Prostate gland (tissue), 2 donors: Measurements from ENCODE around the gene TMC8. TPM values are rescaled to one million over a fixed set of nuclear protein-coding genes. Genes with fewer than 3 reads are reported as not detected.

Source experiments
- DNase-seq: peaks from one replicate; pipeline ENCODE4 v3.0.0-alpha.2; 2019; ENCODE audit warnings: low spot score
- H3K27ac ChIP-seq, 2 donors: fragments of 200-600 bp; sonication (generic); 2 replicates each; pipeline ENCODE4 v1.5.1; 2017 to 2019
- H3K27me3 ChIP-seq: fragments of 200-600 bp; sonication (generic); replicated peaks from 2 replicates; pipeline ENCODE4 v1.5.1; 2019; ENCODE audit not compliant: insufficient read depth
- H3K36me3 ChIP-seq, 2 donors: fragments of 200-600 bp; sonication (generic); 1 replicate in 1 of 2; 2 replicates in 1 of 2; pipeline versions ENCODE4 v1.5.1 to v1.8.1; 2017 to 2019
- H3K4me1 ChIP-seq: fragments of 200-600 bp; sonication (generic); replicated peaks from 2 replicates; pipeline ENCODE4 v1.5.1; 2019
- H3K4me3 ChIP-seq, 2 donors: fragments of 200-600 bp; sonication (generic); 2 replicates each; pipeline ENCODE4 v1.5.1; 2017 to 2019
- H3K9me3 ChIP-seq: fragments of 200-600 bp; sonication (generic); 2 replicates; pipeline ENCODE4 v1.5.1; 2017
- CTCF ChIP-seq, 4 experiments: fragments of 200-600 bp in 2 of 4; fragments of 450-650 bp in 2 of 4; sonication (generic) in 2 of 4; IDR thresholded peaks; 1 replicate in 3 of 4; 2 replicates in 1 of 4; pipeline ENCODE4 v1.5.1; 2016 to 2019; ENCODE audit warnings: antibody characterized with exemption in 4 of 4, mild to moderate bottlenecking in 2 of 4, moderate library complexity in 2 of 4
- POLR2A ChIP-seq: fragments of 450-650 bp; IDR thresholded peaks from one replicate; pipeline ENCODE4 v1.6.1; 2016; ENCODE audit warnings: antibody characterized with exemption, mild to moderate bottlenecking
- POLR2AphosphoS5 ChIP-seq: sonication (generic); formaldehyde crosslinking; IDR thresholded peaks from one replicate; pipeline ENCODE4 v1.6.1; 2017; ENCODE audit warnings: antibody characterized with exemption
- WGBS: methylation state at CpG from one replicate; pipeline ENCODE4 v1.1.5; 2018; 5-methylcytosine and 5-hydroxymethylcytosine counted together
- intact Hi-C: fragments of 100-400 bp; cut with DNase I; formaldehyde crosslinking; loops from one replicate; pipeline ENCODE4 v1.14.2; 2022
- total RNA-seq, 2 donors: library from RNA; depleted of rRNA; stranded (reverse); fragments of >200 nt; gene quantifications; one replicate each; pipeline ENCODE4 v1.1.0, GENCODE V29; 2016

The TMC8 gene
- total RNA-seq, 2 donors from 2014 or later: 1.2 to 3.3 TPM

GRCh38 chr17:78125976-78126894 is 4.3 kb upstream of the TMC8 start:
- 84% methylated on average over 14 of the region's 25 CpGs for WGBS
- DNase-seq: no peak
- Histone ChIP-seq H3K4me3 (no peak overlapping the region), H3K27ac (peak overlapping the region in 1 of 2 donors; percentile 90), H3K4me1 (peaks cover 12% of the 10 kb centered on the region), H3K9me3 (no peaks in the 10 kb centered on the region), H3K36me3 (no peaks in the 10 kb centered on the region), H3K27me3 (no peaks in the 10 kb centered on the region)
- intact Hi-C loops: no loop called here
- TF ChIP-seq POLR2AphosphoS5 (no peak), CTCF (IDR thresholded peaks at IDR 0.05) (no peak), POLR2A (no peak)

- Histone ChIP-seq H3K4me3 (no peak overlapping the region), H3K27me3 (no peaks in the 10 kb centered on the region), H3K4me1 (peaks cover 12% of the 10 kb centered on the region), H3K36me3 (no peaks in the 10 kb centered on the region), H3K27ac (peak overlapping the region in 1 of 2 donors; percentile 90), H3K9me3 (no peaks in the 10 kb centered on the region)
- 78% methylated on average over 6 of the region's 6 CpGs for WGBS
- DNase-seq: no peak
- intact Hi-C loops: no loop called here
- TF ChIP-seq POLR2AphosphoS5: no peak
- no peak for TF ChIP-seq CTCF (IDR thresholded peaks at IDR 0.05)
- TF ChIP-seq POLR2A: no peak
These were observed 3.7 kb upstream of the TMC8 start for GRCh38 chr17:78126895-78127238.

DNA sequence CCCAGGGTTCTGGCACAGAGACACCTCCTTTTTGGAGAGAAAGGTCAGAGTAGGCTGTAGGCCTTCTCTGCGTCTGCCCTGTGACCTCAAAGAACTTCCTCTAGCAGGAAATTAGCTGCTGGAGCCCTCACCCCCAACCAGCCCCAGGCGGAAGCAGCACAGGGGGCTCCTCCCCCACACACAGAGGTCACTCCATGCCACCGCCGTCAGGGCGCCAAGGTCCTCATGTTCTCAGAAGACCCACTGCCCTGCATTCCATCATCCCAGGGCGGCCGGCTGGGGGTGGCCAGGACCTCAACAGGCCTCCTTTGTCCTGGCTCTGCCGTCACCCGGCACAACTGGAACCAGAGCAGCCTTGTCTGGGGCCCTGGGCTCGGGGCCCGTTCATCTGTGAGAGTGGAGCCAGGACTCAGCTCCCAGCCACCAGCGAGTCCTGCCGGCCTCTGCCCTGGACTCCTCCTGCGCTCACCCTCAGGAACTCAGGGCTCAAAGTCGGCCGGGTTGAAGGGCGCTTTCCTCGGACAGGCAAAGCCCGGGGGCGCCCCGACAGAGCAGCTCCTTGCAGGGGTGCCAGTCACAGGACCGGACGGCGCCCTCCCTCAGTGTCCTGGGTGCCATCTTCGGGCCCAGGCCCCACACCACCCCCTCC is 3.2 kb upstream of the TMC8 start:
- peaks cover 12% of the 10 kb centered on the region for H3K4me1 ChIP-seq
- intact Hi-C loops: no loop called here
- TF ChIP-seq CTCF (IDR thresholded peaks at IDR 0.05) (no peak), POLR2A (no peak), POLR2AphosphoS5 (no peak)

DNA sequence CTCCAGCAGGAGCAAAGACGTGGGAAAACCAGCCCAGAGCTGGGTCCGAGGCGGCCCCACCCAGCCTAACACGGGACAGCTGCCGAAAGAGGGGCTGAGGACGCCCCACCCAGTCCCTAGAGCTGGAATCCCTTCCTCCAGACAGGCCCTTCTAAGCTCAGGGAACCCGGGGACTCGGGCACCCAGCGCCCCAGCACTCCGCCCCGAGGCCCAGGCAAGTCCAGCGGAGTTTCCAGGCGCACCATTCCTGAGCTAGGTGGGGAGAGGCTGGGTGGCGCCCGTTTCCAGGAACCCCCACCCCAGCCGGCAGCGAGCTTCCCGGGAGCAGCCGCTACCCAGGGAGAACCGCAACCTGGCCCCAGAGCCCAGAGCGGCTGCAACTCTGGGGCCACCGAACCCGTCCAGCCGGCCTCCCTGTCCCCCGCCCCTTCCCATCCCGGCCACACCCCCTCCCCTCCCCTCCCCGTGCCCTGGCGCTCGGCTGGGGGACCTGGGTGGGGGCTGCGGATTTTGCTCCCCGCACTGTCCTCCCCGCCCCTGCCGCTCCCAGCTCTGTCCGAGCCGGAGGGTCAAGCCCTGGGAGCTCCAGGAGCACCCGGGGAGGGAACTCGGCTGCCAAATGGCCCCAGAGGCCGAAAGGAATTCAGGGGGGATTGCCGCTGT is 2.6 kb upstream of the TMC8 start:
- peak; percentile 70 for DNase-seq
- H3K9me3 ChIP-seq: no peaks in the 10 kb centered on the region
- H3K27me3 ChIP-seq: no peaks in the 10 kb centered on the region
- intact Hi-C loops: no loop called here
- WGBS: 9% methylated on average over 20 of the region's 39 CpGs
- no peaks in the 10 kb centered on the region for H3K36me3 ChIP-seq
- H3K4me1 ChIP-seq: peaks cover 12% of the 10 kb centered on the region
- H3K27ac ChIP-seq: peak overlapping the region; percentile 75 to 90
- TF ChIP-seq POLR2A (peak; percentile 6), POLR2AphosphoS5 (no peak), CTCF (IDR thresholded peaks at IDR 0.05) (peak in 1 of 4 experiments; percentile 1)
- peak overlapping the region; percentile 57 to 89 for H3K4me3 ChIP-seq

More for the DNA sequence above, 3.2 kb upstream of the TMC8 start:
- DNase-seq: no peak
- Histone ChIP-seq H3K27me3 (no peaks in the 10 kb centered on the region), H3K36me3 (no peaks in the 10 kb centered on the region), H3K9me3 (no peaks in the 10 kb centered on the region), H3K27ac (peak overlapping the region; percentile 75 to 90), H3K4me3 (peak overlapping the region; percentile 57 to 89)
- WGBS: 33% methylated on average over 25 of the region's 25 CpGs
